ENCODE data around the gene WDR31. TPM values are rescaled to one million over a fixed set of nuclear protein-coding genes. Genes with fewer than 3 reads are reported as not detected.

WDR31 gene
- total RNA-seq, 3 donors from 2014 or later (not counting 1 experiment from before 2014, with no cell fraction given) = 0.16 to 0.55 (median 0.19) TPM

GRCh38 chr9:113269355-113269754, 70.7 kb downstream of the WDR31 start:
- peaks cover 13% of the 10 kb centered on the region for H3K36me3 Mint-ChIP-seq

GRCh38 chr9:113267911-113268566, 72.0 kb downstream of the WDR31 start:
- WGBS (ENCODE audit: insufficient coverage) = 96% methylated on average over 4 of the region's 4 CpGs
- Histone ChIP-seq H3K4me3 (ENCODE audit: low read length) (no peak overlapping the region), H3K9me3 (ENCODE audit: control insufficient read depth, insufficient read depth, low read length) (no peaks in the 10 kb centered on the region), H3K36me3 (ENCODE audit: control insufficient read depth, insufficient read depth, low read length) (peaks cover 58% of the 10 kb centered on the region), H3K27me3 (ENCODE audit: control insufficient read depth, insufficient read depth, low read length) (no peaks in the 10 kb centered on the region), H3K4me1 (ENCODE audit: control insufficient read depth, insufficient read depth, low read length) (no peaks in the 10 kb centered on the region), H3K27ac (ENCODE audit: low read length) (no peak overlapping the region)
- Mint-ChIP-seq H3K36me3 (peaks cover 13% of the 10 kb centered on the region), H3K4me1 (peaks cover 5 to 12% of the 10 kb centered on the region in 2 donors), H3K27ac (peak overlapping the region in 1 of 2 donors; percentile 53), H3K4me3 (no peak overlapping the region), H3K27me3 (ENCODE audit: low read depth in 2 of 2) (no peaks in the 10 kb centered on the region), H3K9me3 (no peaks in the 10 kb centered on the region)
- TF ChIP-seq CTCF (IDR thresholded peaks at IDR 0.05) = no peak
- intact Hi-C loops (cut with micrococcal nuclease) = no loop called here
- DNase-seq (no peak), ATAC-seq (no peak)

More at GRCh38 chr9:113269355-113269754, 70.7 kb downstream of the WDR31 start:
- intact Hi-C loops (cut with micrococcal nuclease) = no loop called here
- DNase-seq = no peak
- Histone ChIP-seq H3K36me3 (ENCODE audit: control insufficient read depth, insufficient read depth, low read length) (peaks cover 62% of the 10 kb centered on the region), H3K9me3 (ENCODE audit: control insufficient read depth, insufficient read depth, low read length) (no peaks in the 10 kb centered on the region), H3K4me1 (ENCODE audit: control insufficient read depth, insufficient read depth, low read length) (no peaks in the 10 kb centered on the region), H3K27me3 (ENCODE audit: control insufficient read depth, insufficient read depth, low read length) (no peaks in the 10 kb centered on the region), H3K4me3 (ENCODE audit: low read length) (no peak overlapping the region), H3K27ac (ENCODE audit: low read length) (no peak overlapping the region)
- H3K4me1 Mint-ChIP-seq = peaks cover 5 to 12% of the 10 kb centered on the region in 2 donors
- ATAC-seq = no peak
- no peaks in the 10 kb centered on the region for H3K9me3 Mint-ChIP-seq
- TF ChIP-seq CTCF (IDR thresholded peaks at IDR 0.05) = no peak
- no peak overlapping the region for H3K27ac Mint-ChIP-seq
- WGBS (ENCODE audit: insufficient coverage) = 100% methylated on average over 1 of the region's 2 CpGs
- H3K4me3 Mint-ChIP-seq = no peak overlapping the region
- no peaks in the 10 kb centered on the region for H3K27me3 Mint-ChIP-seq (ENCODE audit: low read depth in 2 of 2)

- Histone ChIP-seq H3K4me1 (ENCODE audit: control insufficient read depth, insufficient read depth, low read length) (no peaks in the 10 kb centered on the region), H3K27me3 (ENCODE audit: control insufficient read depth, insufficient read depth, low read length) (no peaks in the 10 kb centered on the region), H3K4me3 (ENCODE audit: low read length) (no peak overlapping the region), H3K9me3 (ENCODE audit: control insufficient read depth, insufficient read depth, low read length) (no peaks in the 10 kb centered on the region), H3K27ac (ENCODE audit: low read length) (no peak overlapping the region), H3K36me3 (ENCODE audit: control insufficient read depth, insufficient read depth, low read length) (peaks cover 39% of the 10 kb centered on the region)
- Mint-ChIP-seq H3K36me3 (peaks cover 10% of the 10 kb centered on the region), H3K27ac (no peak overlapping the region), H3K4me1 (peaks cover 5 to 11% of the 10 kb centered on the region in 2 donors), H3K27me3 (ENCODE audit: low read depth in 2 of 2) (no peaks in the 10 kb centered on the region), H3K9me3 (no peaks in the 10 kb centered on the region), H3K4me3 (no peak overlapping the region)
- intact Hi-C loops (cut with micrococcal nuclease) = no loop called here
- no peak for TF ChIP-seq CTCF (IDR thresholded peaks at IDR 0.05)
- ATAC-seq = no peak
- WGBS (ENCODE audit: insufficient coverage) = 96% methylated on average over 3 of the region's 3 CpGs
- no peak for DNase-seq
Observed at GRCh38 chr9:113266174-113266573, 73.9 kb downstream of the WDR31 start.

Other genes starting within 250 kb of the WDR31 start
- gene SLC31A2, start 189.3 kb downstream of the WDR31 start, total RNA-seq = 1 to 10 TPM; 4.9 to 7.9 (median 6.0) TPM
- gene FKBP15, start 119.0 kb downstream of the WDR31 start, total RNA-seq = 10 to 100 TPM; 35.0 to 37.9 (median 35.9) TPM
- gene SLC31A1, start 118.7 kb downstream of the WDR31 start, total RNA-seq = 10 to 100 TPM in 2 of 3 donors, 1 to 10 TPM in 1; 7.9 to 27.8 (median 11.8) TPM
- 10 to 100 TPM; 16.8 to 24.8 (median 21.5) TPM for gene CDC26, start 64.7 kb downstream of the WDR31 start, total RNA-seq
- 10 to 100 TPM; 16.9 to 23.2 (median 21.1) TPM for gene PRPF4, start 64.6 kb downstream of the WDR31 start, total RNA-seq
- not detected for gene RNF183, start 36.9 kb downstream of the WDR31 start, total RNA-seq
- gene BSPRY, start 9.3 kb upstream of the WDR31 start, total RNA-seq = 1 to 10 TPM; 3.3 to 5.5 (median 4.3) TPM
- gene HDHD3, start 36.7 kb upstream of the WDR31 start, total RNA-seq = 10 to 100 TPM in 1 of 3 donors, 1 to 10 TPM in 2; 6.1 to 11.8 (median 9.6) TPM
- gene ALAD, start 61.0 kb upstream of the WDR31 start, total RNA-seq = 10 to 100 TPM; 30.3 to 38.7 (median 36.4) TPM
- 10 to 100 TPM; 59.2 to 66.7 (median 62.2) TPM for gene POLE3, start 70.4 kb upstream of the WDR31 start, total RNA-seq
- gene C9orf43, start 70.5 kb upstream of the WDR31 start, total RNA-seq = under 1 TPM; 0.45 to 0.71 (median 0.50) TPM
- 100 to 1,000 TPM; 148 to 269 (median 190) TPM for gene RGS3, start 123.5 kb upstream of the WDR31 start, total RNA-seq

All from natural killer cell (primary cell).